Measurements from ENCODE around the gene DUSP1.
A peak's percentile ranks its signal among the peaks of the same experiment; 100 is the strongest.
"Not testable (repeated sequence)": the region's sequence is repeated elsewhere in the genome, so short reads cannot be mapped to it uniquely, and the experiment has no call there.

Gene DUSP1

GRCh38 chr5:172770675-172771438 is at the start of gene DUSP1:
TSS of gene DUSP1 (minus strand) at chr5:172771195. CDS start at chr5:172770952, 243 bp downstream.
- peak; percentile 97 for DNase-seq (ENCODE audit: low spot score)

DNA sequence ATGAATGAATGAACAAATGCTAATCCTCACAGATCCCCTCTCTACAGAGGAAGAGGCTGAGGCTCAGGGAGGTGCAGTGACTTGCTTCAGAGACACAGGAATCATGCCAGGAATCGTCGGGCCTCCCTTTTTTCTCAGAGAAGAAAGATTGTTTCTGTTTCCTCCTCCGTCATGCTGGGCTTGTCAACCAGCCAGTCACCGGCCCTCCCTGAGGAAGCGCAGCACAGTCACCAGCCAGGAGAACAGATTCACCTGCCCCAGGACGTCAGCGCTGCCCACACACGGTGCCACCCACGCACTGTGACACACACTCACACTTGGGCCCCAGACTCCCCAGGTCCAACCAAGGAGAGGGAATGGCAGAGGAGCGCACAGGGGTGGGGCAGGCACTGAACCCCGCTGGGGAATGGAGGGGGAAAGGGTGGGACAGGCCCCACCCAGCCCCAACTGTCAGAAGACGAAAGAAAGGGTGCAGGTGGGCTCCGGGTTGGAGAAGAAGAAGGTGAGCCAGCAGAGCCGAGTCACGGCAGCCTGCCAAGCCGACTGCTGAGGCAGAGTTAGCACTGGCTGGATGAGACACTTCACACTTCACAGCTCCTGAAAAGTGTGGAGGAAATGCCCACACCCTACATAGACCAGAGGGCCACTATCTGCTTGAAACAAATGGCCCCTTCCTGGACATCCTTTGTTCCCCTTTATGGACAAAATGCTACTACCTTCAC is 49.2 kb upstream of the DUSP1 start:
- peak; percentile 48 for DNase-seq (ENCODE audit: low spot score)

DNA sequence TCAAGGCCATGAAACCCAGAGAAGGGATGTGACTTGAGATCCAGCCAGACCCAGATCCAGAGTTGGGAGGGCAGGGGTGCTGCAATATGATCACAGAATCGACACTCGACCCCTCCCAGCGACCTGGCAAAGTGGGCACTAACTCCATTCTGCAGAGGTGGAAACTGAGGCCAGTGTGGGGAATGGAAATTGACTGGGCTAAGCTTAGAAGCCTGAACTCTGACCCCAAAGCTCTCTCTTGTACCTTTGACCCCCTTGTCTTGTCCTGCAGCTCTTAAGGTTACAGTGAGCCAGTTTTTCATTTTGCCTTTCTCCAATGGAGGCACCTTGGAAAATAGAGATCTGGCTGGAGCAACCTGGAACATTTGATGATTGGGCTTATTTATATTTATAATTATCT is 48.6 kb upstream of the DUSP1 start:
- no peak for DNase-seq (ENCODE audit: low spot score)

GRCh38 chr5:172818081-172818480 is 47.1 kb upstream of the DUSP1 start:
- no peak for DNase-seq (ENCODE audit: low spot score)

GRCh38 chr5:172817664-172818063 is 46.7 kb upstream of the DUSP1 start:
- no peak for DNase-seq (ENCODE audit: low spot score)

GRCh38 chr5:172816925-172817562 is 46.0 kb upstream of the DUSP1 start:
- DNase-seq (ENCODE audit: low spot score): peak; percentile 74

- no peak for DNase-seq (ENCODE audit: low spot score)
These were observed 44.6 kb upstream of the DUSP1 start for GRCh38 chr5:172815631-172816030.

DNA sequence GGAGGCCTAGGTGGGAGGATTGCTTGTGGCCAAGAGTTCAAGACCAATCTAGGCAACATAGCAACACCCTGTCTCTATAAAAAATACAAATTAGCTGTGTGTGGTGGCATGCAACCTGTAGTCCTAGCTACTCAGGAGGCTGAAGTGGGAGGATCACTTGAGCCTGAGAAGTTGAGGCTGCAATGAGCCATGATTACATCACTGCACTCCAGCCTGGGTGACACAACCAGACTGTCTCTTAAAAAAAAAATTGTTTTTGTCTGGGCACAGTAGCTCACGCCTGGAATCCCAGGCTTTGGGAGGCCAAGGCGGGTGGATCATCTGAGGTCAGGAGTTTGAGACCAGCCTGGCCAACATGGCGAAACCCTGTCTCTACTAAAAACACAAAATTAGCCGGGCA is 40.0 kb upstream of the DUSP1 start:
- DNase-seq (ENCODE audit: low spot score): not testable (repeated sequence)

- no peak for DNase-seq (ENCODE audit: low spot score)
These were observed 38.8 kb upstream of the DUSP1 start for GRCh38 chr5:172809774-172810173.

GRCh38 chr5:172807766-172808311 is 36.8 kb upstream of the DUSP1 start:
- no peak for DNase-seq (ENCODE audit: low spot score)

GRCh38 chr5:172806897-172807672 is 36.1 kb upstream of the DUSP1 start:
- peak; percentile 81 for DNase-seq (ENCODE audit: low spot score)

GRCh38 chr5:172805736-172806255 is 34.8 kb upstream of the DUSP1 start:
- no peak for DNase-seq (ENCODE audit: low spot score)

GRCh38 chr5:172805018-172805683 is 34.2 kb upstream of the DUSP1 start:
- no peak for DNase-seq (ENCODE audit: low spot score)

DNA sequence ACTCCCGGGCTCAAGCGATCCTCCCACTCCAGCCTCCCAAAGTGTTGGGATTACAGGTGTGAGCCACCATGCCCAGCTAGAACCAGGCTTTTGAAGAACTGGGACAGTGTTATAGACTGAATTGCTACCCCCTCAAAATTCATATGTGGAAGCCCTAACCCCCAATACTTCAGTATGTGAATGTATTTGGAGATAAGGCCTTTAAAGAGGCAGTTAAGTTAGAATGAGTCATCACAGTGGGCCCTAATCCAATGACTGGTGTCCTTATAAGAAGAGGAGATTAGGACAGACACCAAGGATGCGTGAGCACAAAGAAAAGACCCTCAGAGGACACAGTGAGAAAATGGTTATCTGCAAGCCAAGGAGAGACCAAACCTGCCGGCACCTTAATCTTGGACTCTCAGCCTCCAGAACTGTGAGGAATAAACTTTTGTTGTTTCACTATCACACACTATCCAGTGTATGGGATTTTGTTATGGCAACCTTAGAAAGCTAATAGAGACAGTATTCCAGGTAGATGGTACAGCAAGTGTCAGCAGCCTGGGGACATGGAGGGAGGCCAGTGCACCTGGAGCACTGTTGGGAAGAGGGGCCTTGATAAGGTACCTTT is 31.7 kb upstream of the DUSP1 start:
- no peak for DNase-seq (ENCODE audit: low spot score)

DNA sequence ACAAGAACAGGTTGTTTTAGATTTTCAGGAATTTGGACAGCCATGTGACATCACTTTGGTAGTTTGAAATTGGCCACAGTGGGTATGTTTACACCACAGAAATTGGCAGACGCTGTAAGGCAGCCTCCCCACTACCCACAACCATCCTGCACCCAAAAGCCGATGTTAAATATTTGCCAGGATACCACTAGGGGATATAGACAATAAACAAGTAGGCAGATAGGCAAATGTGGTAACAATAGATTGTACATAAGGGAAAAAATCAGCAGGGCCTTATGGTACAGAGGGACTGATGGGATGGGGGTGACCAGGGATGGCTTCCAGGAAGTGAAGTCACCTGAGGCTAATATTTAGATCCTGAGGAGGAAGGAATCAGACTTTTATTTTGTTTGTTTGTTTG is 31.1 kb upstream of the DUSP1 start:
- no peak for DNase-seq (ENCODE audit: low spot score)

DNA sequence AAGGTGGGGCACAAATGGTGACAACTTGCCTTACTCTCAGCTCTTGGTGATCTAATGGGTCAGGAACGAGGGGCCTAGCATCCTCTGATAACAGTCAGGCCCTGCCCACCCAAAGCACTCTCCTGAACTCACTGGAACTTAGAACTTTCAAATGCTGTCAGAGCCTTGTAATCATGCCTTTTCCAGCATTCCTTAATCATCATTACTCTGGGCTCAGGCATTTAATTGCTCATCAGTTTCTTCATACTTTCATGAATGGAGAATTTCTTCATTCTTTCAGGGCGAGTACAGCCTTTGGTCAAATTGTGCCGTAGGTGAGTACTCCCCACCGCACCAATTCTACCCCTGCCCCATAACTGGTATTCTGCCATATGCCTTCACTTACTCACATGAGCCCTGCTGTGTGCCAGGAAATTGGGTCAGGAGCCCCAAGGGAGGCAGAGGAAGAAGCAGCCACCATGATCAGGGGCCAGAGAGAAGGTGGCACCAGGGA is 30.2 kb upstream of the DUSP1 start:
- no peak for DNase-seq (ENCODE audit: low spot score)

DNA sequence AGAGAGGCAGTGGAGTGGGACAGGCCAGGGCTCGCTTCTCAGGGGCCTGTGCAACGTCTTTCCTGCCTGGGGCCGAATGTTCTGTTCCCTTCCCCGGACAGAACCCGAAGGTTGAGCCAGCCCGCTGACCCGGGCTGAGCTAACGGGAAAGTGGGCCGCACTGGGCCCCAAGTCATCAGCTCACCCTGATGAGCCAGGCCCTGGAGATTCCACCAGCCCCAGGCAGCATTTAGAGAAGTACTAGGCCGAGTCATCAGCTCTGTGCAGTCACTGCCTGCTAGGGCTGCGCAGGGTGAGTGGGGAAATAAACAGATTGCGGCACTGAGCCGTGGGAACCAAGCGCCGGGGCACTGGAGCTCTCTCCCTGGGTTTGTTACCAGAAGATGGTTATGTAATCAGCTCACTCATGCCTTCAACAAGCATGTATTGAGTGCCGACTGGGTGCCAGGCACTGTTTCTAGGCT is 29.1 kb upstream of the DUSP1 start:
- DNase-seq (ENCODE audit: low spot score): no peak

GRCh38 chr5:172799416-172799815 is 28.4 kb upstream of the DUSP1 start:
- no peak for DNase-seq (ENCODE audit: low spot score)

DNA sequence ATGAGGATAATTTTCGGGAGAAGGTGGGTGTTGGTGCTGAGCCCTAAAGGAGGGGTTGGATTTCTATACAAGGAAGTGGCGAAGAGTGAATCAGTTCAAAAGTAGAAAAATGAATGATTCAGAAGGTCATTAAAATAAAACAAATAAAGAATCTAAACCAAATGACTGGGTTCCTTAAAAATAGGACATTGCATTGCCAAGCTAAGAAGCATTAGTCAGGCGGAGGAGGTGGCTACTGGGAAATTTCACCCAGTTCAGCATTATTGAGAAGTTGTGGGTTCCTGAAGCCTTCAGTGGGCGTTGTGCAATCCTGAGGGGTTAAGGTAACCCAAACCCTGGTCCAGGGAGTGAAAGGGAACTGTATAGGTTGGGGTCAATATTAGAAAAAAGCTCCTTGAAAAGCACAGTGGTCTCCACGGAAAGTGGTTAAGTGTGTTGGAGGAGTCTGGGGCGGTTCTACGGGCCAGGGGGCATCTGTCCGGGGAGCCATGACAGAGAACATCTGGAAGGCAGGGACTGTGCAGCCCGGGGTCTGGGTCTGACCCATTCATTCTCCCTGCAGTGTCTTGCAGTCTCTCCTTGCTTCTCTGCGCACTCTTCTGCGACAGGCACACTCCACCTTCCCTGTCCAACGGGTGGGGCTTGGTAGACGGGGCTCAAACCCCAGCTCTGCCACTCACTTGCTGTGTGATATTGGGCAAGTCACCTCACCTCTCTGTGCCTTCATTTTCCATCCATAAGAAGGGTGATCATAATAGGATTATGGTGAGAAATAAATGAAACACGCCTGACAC is 27.6 kb upstream of the DUSP1 start:
- DNase-seq (ENCODE audit: low spot score): no peak

DNA sequence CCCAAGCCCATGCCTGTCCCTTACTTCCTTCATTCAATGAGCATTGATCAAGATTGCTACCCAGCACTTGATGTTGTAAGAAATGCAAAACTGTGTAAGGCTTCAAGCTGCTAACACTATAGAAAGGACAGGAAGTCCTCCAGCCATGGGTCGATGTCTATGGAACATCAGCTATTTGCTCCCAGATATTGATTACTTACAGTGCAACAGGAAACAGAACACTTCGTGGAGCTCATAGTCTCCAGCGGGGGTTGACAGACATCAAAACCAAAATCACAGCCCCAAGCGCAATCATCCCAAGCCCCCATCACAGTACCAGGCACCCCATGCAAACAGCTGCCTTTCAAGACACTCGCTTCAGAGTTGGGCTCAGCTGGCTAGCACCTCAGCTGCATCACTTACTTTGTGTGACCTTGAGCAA is 26.8 kb upstream of the DUSP1 start:
- DNase-seq (ENCODE audit: low spot score): no peak

Measured in SW480 (cell line).